Upper lobe of left lung (tissue), 6 donors: ENCODE data around the gene CCDC136. TPM values are rescaled to one million over a fixed set of nuclear protein-coding genes. Genes with fewer than 3 reads are reported as not detected.

Source experiments
- ATAC-seq, 2 donors: fragments of 200-7000 bp; cut with Tn5 transposase; one replicate each; pipeline ENCODE4 v1.9.1; 2022; ENCODE audit warnings: mild to moderate bottlenecking in 2 of 2, moderate library complexity in 2 of 2; ENCODE audit not compliant: low FRiP score in 2 of 2
- DNase-seq, 2 donors: peaks; one replicate each; pipeline ENCODE4 v3.0.0-alpha.2; 2019 to 2020
- H3K27ac ChIP-seq, 4 donors: fragments of 200-600 bp; sonication (generic); one replicate each; pipeline ENCODE4 v1.5.1; 2016 to 2019
- H3K27me3 ChIP-seq, 4 donors: fragments of 200-600 bp; sonication (generic); one replicate each; pipeline ENCODE4 v1.5.1; 2017 to 2019
- H3K36me3 ChIP-seq, 4 donors: fragments of 200-600 bp; sonication (generic); one replicate each; pipeline ENCODE4 v1.5.1; 2016 to 2019
- H3K4me1 ChIP-seq, 4 donors: fragments of 200-600 bp; sonication (generic); one replicate each; pipeline ENCODE4 v1.5.1; 2018 to 2019
- H3K4me3 ChIP-seq, 4 donors: fragments of 200-600 bp; sonication (generic); one replicate each; pipeline ENCODE4 v1.5.1; 2017 to 2019; ENCODE audit warnings: mild to moderate bottlenecking in 2 of 4, moderate library complexity in 1 of 4
- H3K9me3 ChIP-seq, 4 donors: fragments of 200-600 bp; sonication (generic); one replicate each; pipeline ENCODE4 v1.5.1; 2018 to 2019
- CTCF ChIP-seq, 6 experiments: fragments of 450-650 bp in 4 of 6; fragments of 200-600 bp in 2 of 6; sonication (generic) in 2 of 6; IDR thresholded peaks; one replicate each; pipeline ENCODE4 v1.5.1; 2016 to 2019; ENCODE audit warnings: antibody characterized with exemption in 6 of 6
- EP300 ChIP-seq, 4 donors: sonication (generic); formaldehyde crosslinking; IDR thresholded peaks; one replicate each; pipeline ENCODE4 v1.5.1; 2017; ENCODE audit warnings: antibody characterized with exemption in 4 of 4, control low read depth in 2 of 4
- POLR2A ChIP-seq, 4 donors: fragments of 450-650 bp; IDR thresholded peaks; one replicate each; pipeline ENCODE4 v1.5.1; 2016 to 2017; ENCODE audit warnings: antibody characterized with exemption in 4 of 4, mild to moderate bottlenecking in 2 of 4
- POLR2AphosphoS5 ChIP-seq, 2 donors: sonication (generic); formaldehyde crosslinking; IDR thresholded peaks; one replicate each; pipeline ENCODE4 v1.5.1; 2017; ENCODE audit warnings: antibody characterized with exemption in 2 of 2
- WGBS, 2 donors: methylation state at CpG; one replicate each; pipeline ENCODE4 v1.1.5; 2017 to 2018; 5-methylcytosine and 5-hydroxymethylcytosine counted together
- small RNA-seq, 4 donors: library from RNA; depleted of rRNA; stranded (forward); fragments of <200 nt; gene quantifications; one replicate each; pipeline ENCODE3, GENCODE V24; 2016
- total RNA-seq, 6 donors: library from RNA; depleted of rRNA in 4 of 6; stranded (reverse); fragments of >200 nt in 4 of 6; gene quantifications; one replicate each; pipeline versions ENCODE4 v1.1.0 to v1.2.1, GENCODE V29; 2016 to 2021
- donor health status: DM: no; HTN: no; CAD: no; lungs with moderate emphysema.
- donor health status: DM: no; HTN: yes; CAD: no; lungs with severe emphysema.

The CCDC136 gene
- total RNA-seq, 6 donors from 2014 or later: 0.46 to 7.2 (median 2.2) TPM

GRCh38 chr7:128868624-128869137, 76.9 kb downstream of the CCDC136 start:
- H3K27me3 ChIP-seq: peaks cover 0 to 8% (median 3%) of the 10 kb centered on the region in 4 donors
- H3K36me3 ChIP-seq: peaks cover 0 to 19% (median 16%) of the 10 kb centered on the region in 4 donors
- TF ChIP-seq EP300 (IDR thresholded peaks at IDR 0.05) (no peak), CTCF (IDR thresholded peaks at IDR 0.05) (no peak), POLR2AphosphoS5 (IDR thresholded peaks at IDR 0.05) (no peak), POLR2A (IDR thresholded peaks at IDR 0.05) (no peak)
- DNase-seq (no peak), ATAC-seq (peak in 1 of 2 donors; percentile 12)
- H3K4me3 ChIP-seq: peak overlapping the region; percentile 26 to 73 (median 56)
- no peak overlapping the region for H3K27ac ChIP-seq
- H3K9me3 ChIP-seq: no peaks in the 10 kb centered on the region
- peaks cover 23 to 34% (median 27%) of the 10 kb centered on the region in 4 donors for H3K4me1 ChIP-seq
- 33 to 60% methylated on average over 8 to 11 of the region's 13 CpGs for WGBS, 2 donors

GRCh38 chr7:128869138-128869943, 77.6 kb downstream of the CCDC136 start:
- TF ChIP-seq POLR2A (IDR thresholded peaks at IDR 0.05) (no peak), EP300 (IDR thresholded peaks at IDR 0.05) (no peak), CTCF (IDR thresholded peaks at IDR 0.05) (peak in 1 of 6 experiments; percentile 46), POLR2AphosphoS5 (IDR thresholded peaks at IDR 0.05) (no peak)
- peak; percentile 38 to 92 for DNase-seq
- WGBS, 2 donors: 0% methylated on average over 3 of the region's 86 CpGs; no CpG with 5 or more reads in 1 of the 2 donors
- H3K9me3 ChIP-seq: no peaks in the 10 kb centered on the region
- ATAC-seq: peak; percentile 34 to 84
- H3K36me3 ChIP-seq: peaks cover 0 to 19% (median 16%) of the 10 kb centered on the region in 4 donors
- H3K4me3 ChIP-seq: peak overlapping the region; percentile 26 to 73 (median 56)
- peaks cover 17 to 28% (median 20%) of the 10 kb centered on the region in 4 donors for H3K4me1 ChIP-seq
- H3K27ac ChIP-seq: no peak overlapping the region
- peaks cover 0 to 13% (median 3%) of the 10 kb centered on the region in 4 donors for H3K27me3 ChIP-seq

- TF ChIP-seq POLR2A (IDR thresholded peaks at IDR 0.05) (no peak), CTCF (IDR thresholded peaks at IDR 0.05) (no peak), POLR2AphosphoS5 (IDR thresholded peaks at IDR 0.05) (no peak), EP300 (IDR thresholded peaks at IDR 0.05) (no peak)
- Histone ChIP-seq H3K4me3 (peak overlapping the region; percentile 26 to 73 (median 56)), H3K27me3 (peaks cover 0 to 14% (median 3%) of the 10 kb centered on the region in 4 donors), H3K4me1 (peaks cover 17 to 22% (median 18%) of the 10 kb centered on the region in 4 donors), H3K27ac (no peak overlapping the region), H3K36me3 (peaks cover 0 to 16% (median 15%) of the 10 kb centered on the region in 4 donors), H3K9me3 (no peaks in the 10 kb centered on the region)
- 32 to 38% methylated on average over 3 to 9 of the region's 30 CpGs for WGBS, 2 donors
- DNase-seq: no peak
- no peak for ATAC-seq
Measured at GRCh38 chr7:128869944-128870285, 78.1 kb downstream of the CCDC136 start.

- H3K27me3 ChIP-seq: peaks cover 0 to 14% (median 3%) of the 10 kb centered on the region in 4 donors
- WGBS, 2 donors: 93 to 95% methylated on average over 4 to 5 of the region's 5 CpGs
- peaks cover 0 to 5% (median 4%) of the 10 kb centered on the region in 4 donors for H3K36me3 ChIP-seq
- no peak overlapping the region for H3K27ac ChIP-seq
- peaks cover 17 to 22% (median 18%) of the 10 kb centered on the region in 4 donors for H3K4me1 ChIP-seq
- DNase-seq (no peak), ATAC-seq (no peak)
- no peak for TF ChIP-seq CTCF (IDR thresholded peaks at IDR 0.05)
- no peak for TF ChIP-seq EP300 (IDR thresholded peaks at IDR 0.05)
- no peak for TF ChIP-seq POLR2AphosphoS5 (IDR thresholded peaks at IDR 0.05)
- no peak for TF ChIP-seq POLR2A (IDR thresholded peaks at IDR 0.05)
- no peak overlapping the region for H3K4me3 ChIP-seq
- no peaks in the 10 kb centered on the region for H3K9me3 ChIP-seq
Measured at GRCh38 chr7:128871050-128871449, 79.3 kb downstream of the CCDC136 start.

Small RNA genes within 50 kb of the gene (small RNA-seq; reads per million reads assigned to genes)
- 0 reads per million in 4 donors for gene RN7SL81P

Other genes with a start within 250 kb of the CCDC136 start
- gene GARIN1A, start 119.7 kb upstream of the CCDC136 start, total RNA-seq: 10 to 100 TPM in 2 of 6 donors, 1 to 10 TPM in 3, under 1 TPM in 1; 0.61 to 24.1 (median 3.1) TPM
- 100 to 1,000 TPM in 2 of 6 donors, 10 to 100 TPM in 4; 25.1 to 113 (median 76.6) TPM for gene CALU, start 52.6 kb upstream of the CCDC136 start, total RNA-seq
- gene OPN1SW, start 16.2 kb upstream of the CCDC136 start, total RNA-seq: not detected
- gene FLNC, start 38.4 kb downstream of the CCDC136 start, total RNA-seq: 10 to 100 TPM in 1 of 6 donors, 1 to 10 TPM in 5; 2.1 to 19.6 (median 4.9) TPM
- 100 to 1,000 TPM in 5 of 6 donors, 10 to 100 TPM in 1; 99.8 to 224 (median 156) TPM for gene ATP6V1F, start 70.9 kb downstream of the CCDC136 start, total RNA-seq
- gene KCP, start 118.7 kb downstream of the CCDC136 start, total RNA-seq: 1 to 10 TPM in 3 of 6 donors, under 1 TPM in 2, not detected in 1; 0.15 to 2.1 (median 1.1) TPM
- gene IRF5, start 146.0 kb downstream of the CCDC136 start, total RNA-seq: 10 to 100 TPM; 10.7 to 83.8 (median 45.8) TPM